HG03565 (cell line): ENCODE measurements around the gene TMEM269.

Source experiments
- ATAC-seq: cut with Tn5 transposase; IDR thresholded peaks from one replicate; pipeline ENCODE4 v1.9.1; 2021; ENCODE audit warnings: mild to moderate bottlenecking, moderate library complexity; ENCODE audit not compliant: unreplicated experiment

Gene TMEM269

GRCh38 chr1:42817976-42818375 lies 33.2 kb downstream of the TMEM269 start:
- no peak for ATAC-seq

DNA sequence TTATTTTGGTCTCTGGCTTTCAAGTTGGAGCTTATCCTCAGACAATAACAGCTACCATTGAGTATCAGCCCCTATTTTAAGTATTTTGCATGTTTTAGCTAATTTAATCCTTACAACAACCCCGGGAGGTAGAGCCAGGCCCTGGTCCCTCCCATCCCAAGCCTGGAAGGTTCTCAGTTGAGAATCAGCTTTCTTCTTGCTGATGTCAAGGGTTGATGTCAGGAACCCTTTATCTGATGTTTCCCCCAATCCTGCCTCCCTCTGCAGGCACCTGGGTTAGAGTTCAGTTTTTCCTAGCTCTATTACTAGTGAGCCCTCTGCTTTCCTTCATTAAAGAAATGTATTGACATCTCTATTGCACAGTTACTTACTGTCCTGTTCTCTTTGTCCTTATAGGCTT lies 36.0 kb downstream of the TMEM269 start:
- no peak for ATAC-seq

- ATAC-seq = no peak
Measured at GRCh38 chr1:42821690-42822089, 36.9 kb downstream of the TMEM269 start.

- no peak for ATAC-seq
Measured at GRCh38 chr1:42822800-42823392, 38.1 kb downstream of the TMEM269 start.

GRCh38 chr1:42824481-42825035 lies 39.8 kb downstream of the TMEM269 start:
- no peak for ATAC-seq

GRCh38 chr1:42825036-42825851 lies 40.5 kb downstream of the TMEM269 start:
- no peak for ATAC-seq

- ATAC-seq = no peak
Measured at GRCh38 chr1:42830631-42831030, 45.8 kb downstream of the TMEM269 start.

- ATAC-seq = no peak
Measured at GRCh38 chr1:42831273-42831672, 46.5 kb downstream of the TMEM269 start.

GRCh38 chr1:42832641-42833240 lies 48.0 kb downstream of the TMEM269 start:
- no peak for ATAC-seq

- no peak for ATAC-seq
Measured at GRCh38 chr1:42833981-42834380, 49.2 kb downstream of the TMEM269 start.

- ATAC-seq = no peak
Measured at GRCh38 chr1:42834803-42835202, 50.0 kb downstream of the TMEM269 start.

- no peak for ATAC-seq
Measured at GRCh38 chr1:42835422-42835821, 50.6 kb downstream of the TMEM269 start.

GRCh38 chr1:42837709-42838108 lies 52.9 kb downstream of the TMEM269 start:
- no peak for ATAC-seq

- ATAC-seq = no peak
Measured at GRCh38 chr1:42838482-42839190, 53.8 kb downstream of the TMEM269 start.

DNA sequence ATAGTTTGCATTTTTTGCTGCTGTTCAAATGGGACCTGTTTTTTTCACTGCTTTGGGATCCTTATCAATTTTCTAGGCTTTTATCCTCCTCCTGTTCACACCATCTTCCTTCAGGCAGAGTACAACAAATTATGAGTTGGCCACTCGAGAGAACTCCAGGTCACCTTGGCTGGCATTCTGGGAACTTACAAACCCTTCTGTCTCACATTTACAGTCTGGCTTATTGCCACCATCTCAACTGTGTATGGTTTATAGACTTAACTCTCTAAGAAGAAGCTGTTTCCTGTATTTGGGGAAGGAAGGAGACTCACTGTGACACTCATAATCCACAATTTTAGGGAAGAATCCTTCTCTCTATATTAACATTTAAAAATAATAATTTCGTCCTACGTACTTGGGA lies 56.2 kb downstream of the TMEM269 start:
- ATAC-seq = no peak

GRCh38 chr1:42841440-42842147 lies 56.8 kb downstream of the TMEM269 start:
- no peak for ATAC-seq

DNA sequence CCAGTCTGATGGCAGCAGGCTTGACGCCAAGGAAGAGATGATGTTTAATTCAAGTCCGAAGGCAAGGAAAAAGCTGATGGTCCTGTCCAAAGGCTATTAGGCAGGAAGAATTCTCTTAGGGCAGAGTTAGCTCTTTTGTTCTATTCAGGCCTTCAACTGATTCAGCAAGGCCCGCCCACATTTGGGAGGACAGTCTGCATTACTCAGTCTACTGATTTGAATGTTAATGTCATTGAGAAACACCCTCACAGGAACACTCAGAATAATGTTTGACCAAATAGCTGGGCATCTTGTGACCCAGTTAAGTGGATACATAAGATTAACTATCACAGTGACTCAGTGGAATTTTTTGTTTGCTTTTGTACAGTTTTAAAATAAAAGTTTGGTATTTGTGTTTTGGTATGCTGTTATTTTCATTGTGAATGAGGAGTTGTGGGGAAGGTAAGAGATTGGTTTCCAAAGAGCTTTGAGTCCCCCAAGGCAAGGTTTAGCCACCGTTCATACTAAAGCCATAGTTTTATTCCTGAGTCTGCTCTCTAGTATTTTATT lies 59.9 kb downstream of the TMEM269 start:
- ATAC-seq = no peak

- no peak for ATAC-seq
Measured at GRCh38 chr1:42845193-42845592, 60.4 kb downstream of the TMEM269 start.

DNA sequence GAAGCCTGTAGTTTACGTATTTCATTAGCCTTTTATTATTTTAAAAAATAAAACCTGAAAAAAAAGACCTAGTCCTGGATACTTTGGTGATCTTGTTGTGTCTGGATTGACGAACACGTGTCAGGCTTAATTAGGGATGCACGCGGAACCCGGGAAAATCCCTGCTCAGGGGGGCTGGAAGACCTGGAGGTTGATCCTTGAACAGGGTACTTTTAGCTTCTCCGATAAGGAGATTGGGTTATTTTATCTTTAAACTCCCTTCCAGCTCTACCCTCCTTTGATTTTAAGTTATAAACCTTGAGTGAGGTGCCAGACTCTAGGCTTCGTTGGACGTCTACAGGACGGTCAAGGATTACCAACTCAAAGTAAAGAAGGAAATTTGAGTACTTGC lies 61.1 kb downstream of the TMEM269 start:
- no peak for ATAC-seq
